H1 (cell line): ENCODE measurements around the gene VSNL1. TPM values are rescaled to one million over a fixed set of nuclear protein-coding genes. Genes with fewer than 3 reads are reported as not detected.

Source experiments
- CTCF ChIA-PET: fragments of 300-600 bp; sonication (Branson Sonifier 250); formaldehyde crosslinking; loops from one replicate; lab custom pipeline; 2021; ENCODE audit not compliant: partially characterized antibody; lab: Charles Lee
- POLR2A ChIA-PET: fragments of 300-600 bp; sonication (Branson Sonifier 250); formaldehyde crosslinking; loops from one replicate; lab custom pipeline; 2021; ENCODE audit warnings: inconsistent platforms; ENCODE audit not compliant: partially characterized antibody; lab: Charles Lee
- DNase-seq, 2 experiments: peaks; one replicate each; pipeline versions ENCODE4 v3.0.0 to v3.0.0-alpha.2; 2010 to 2022; ENCODE audit warnings: low spot score in 2 of 2, low read depth in 1 of 2, mixed read lengths in 1 of 2
- FAIRE-seq: peaks from 2 replicates; lab custom pipeline; 2011; peaks lifted over from hg19 to GRCh38; lab: Jason Lieb, UNC
- H2AFZ ChIP-seq: 2 replicates; pipeline ENCODE4 v1.8.1; 2012; ENCODE audit warnings: low read length, inconsistent platforms
- H2AK5ac ChIP-seq: 2 replicates; pipeline ENCODE4 v1.6.1; 2013; ENCODE audit warnings: low read depth, low read length
- H2BK120ac ChIP-seq: replicated peaks from 2 replicates; pipeline ENCODE3; 2013; ENCODE audit warnings: low read depth, low read length, inconsistent platforms
- H2BK12ac ChIP-seq: 2 replicates; pipeline ENCODE4 v1.6.1; 2013; ENCODE audit warnings: low read depth, low read length
- H2BK15ac ChIP-seq: 2 replicates; pipeline ENCODE4 v1.6.1; 2013; ENCODE audit warnings: low read length
- H2BK20ac ChIP-seq: 2 replicates; pipeline ENCODE4 v1.6.1; 2013; ENCODE audit warnings: low read length
- H2BK5ac ChIP-seq: 2 replicates; pipeline ENCODE4 v1.6.1; 2013; ENCODE audit warnings: low read depth, low read length
- H3K14ac ChIP-seq: 2 replicates; pipeline ENCODE4 v1.6.1; 2013; ENCODE audit warnings: inconsistent platforms; ENCODE audit not compliant: insufficient read length
- H3K18ac ChIP-seq: 2 replicates; pipeline ENCODE4 v1.6.1; 2013; ENCODE audit warnings: low read length; ENCODE audit errors: extremely low read depth
- H3K23ac ChIP-seq: 2 replicates; pipeline ENCODE4 v1.6.1; 2013; ENCODE audit warnings: inconsistent platforms; ENCODE audit not compliant: insufficient read length
- H3K23me2 ChIP-seq: 2 replicates; pipeline ENCODE4 v1.6.1; 2013; ENCODE audit warnings: low read depth, low read length
- H3K27ac ChIP-seq: 2 replicates; pipeline ENCODE4 v1.6.1; 2011; ENCODE audit warnings: low read depth, low read length, inconsistent platforms
- H3K27me3 ChIP-seq, 4 experiments: replicated peaks in 1 of 4; 1 replicate in 1 of 4; 2 replicates in 3 of 4; pipeline versions ENCODE4 v1.6.1 to v1.8.1; 2011 to 2013; ENCODE audit warnings: low read length in 3 of 4, mild to moderate bottlenecking in 3 of 4, inconsistent platforms in 2 of 4, mixed read lengths in 2 of 4, moderate library complexity in 1 of 4; ENCODE audit not compliant: control insufficient read depth in 3 of 4, insufficient read depth in 3 of 4; ENCODE audit errors: extremely low read depth in 1 of 4
- H3K36me3 ChIP-seq, 4 experiments: 2 replicates each; pipeline versions ENCODE4 v1.6.1 to v1.8.1; 2011 to 2013; ENCODE audit warnings: mild to moderate bottlenecking in 4 of 4, low read length in 3 of 4, moderate library complexity in 2 of 4, control low read depth in 1 of 4, inconsistent platforms in 1 of 4; ENCODE audit not compliant: insufficient read depth in 4 of 4, control insufficient read depth in 2 of 4
- H3K4ac ChIP-seq: replicated peaks from 2 replicates; pipeline ENCODE3; 2013; ENCODE audit warnings: low read length, low read depth, mixed read lengths, inconsistent platforms; ENCODE audit not compliant: insufficient read length
- H3K4me1 ChIP-seq, 4 experiments: replicated peaks in 1 of 4; 1 replicate in 1 of 4; 2 replicates in 3 of 4; pipeline versions ENCODE4 v1.6.1 to v1.8.1; 2011 to 2013; ENCODE audit warnings: low read length in 3 of 4, inconsistent platforms in 2 of 4, mixed read lengths in 1 of 4; ENCODE audit not compliant: insufficient read depth in 4 of 4, control insufficient read depth in 3 of 4
- H3K4me2 ChIP-seq, 2 experiments: 2 replicates each; pipeline versions ENCODE4 v1.6.1 to v1.8.1; 2011 to 2013; ENCODE audit warnings: low read depth in 2 of 2, low read length in 2 of 2, control low read depth in 1 of 2, inconsistent platforms in 1 of 2, mild to moderate bottlenecking in 1 of 2; ENCODE audit not compliant: insufficient read depth in 1 of 2
- H3K4me3 ChIP-seq, 4 experiments: fragments of 200-600, 300-600 bp in 1 of 4; sonication (generic), shearing (Covaris generic), sonication (Bioruptor Twin) in 1 of 4; 2 replicates each; pipeline versions ENCODE4 v1.5.1 to v1.8.1; 2011 to 2016; ENCODE audit warnings: low read length in 4 of 4, low read depth in 3 of 4, control low read depth in 2 of 4, inconsistent platforms in 2 of 4, mild to moderate bottlenecking in 2 of 4, mixed read lengths in 1 of 4, moderate library complexity in 1 of 4; ENCODE audit not compliant: insufficient read depth in 2 of 4; ENCODE audit errors: extremely low read depth in 1 of 4
- H3K56ac ChIP-seq: replicated peaks from 2 replicates; pipeline ENCODE3; 2013; ENCODE audit warnings: low read depth, mild to moderate bottlenecking, mixed read lengths, low read length, inconsistent platforms; ENCODE audit not compliant: insufficient read length
- H3K79me1 ChIP-seq: 2 replicates; pipeline ENCODE4 v1.6.1; 2013; ENCODE audit warnings: low read depth, low read length, control low read depth
- H3K79me2 ChIP-seq, 2 experiments: 2 replicates each; pipeline versions ENCODE4 v1.6.1 to v1.8.1; 2012 to 2013; ENCODE audit warnings: low read length in 2 of 2, mild to moderate bottlenecking in 2 of 2, inconsistent platforms in 1 of 2; ENCODE audit not compliant: insufficient read depth in 2 of 2, control insufficient read depth in 1 of 2
- H3K9ac ChIP-seq, 4 experiments: replicated peaks in 1 of 4; 1 replicate in 1 of 4; 2 replicates in 3 of 4; pipeline versions ENCODE4 v1.6.1 to v1.8.1; 2011 to 2013; ENCODE audit warnings: low read depth in 3 of 4, low read length in 3 of 4, control low read depth in 2 of 4, mild to moderate bottlenecking in 2 of 4, moderate library complexity in 2 of 4, inconsistent platforms in 1 of 4; ENCODE audit errors: extremely low read depth in 1 of 4
- H3K9me3 ChIP-seq, 2 experiments: 2 replicates each; pipeline versions ENCODE4 v1.6.1 to v1.8.1; 2012 to 2013; ENCODE audit warnings: mild to moderate bottlenecking in 2 of 2, moderate library complexity in 2 of 2, control low read depth in 1 of 2, inconsistent platforms in 1 of 2, low read depth in 1 of 2, low read length in 1 of 2, mixed read lengths in 1 of 2; ENCODE audit not compliant: insufficient read depth in 2 of 2
- H4K20me1 ChIP-seq, 2 experiments: replicated peaks in 1 of 2; 2 replicates each; pipeline versions ENCODE3 to v1.8.1; 2011 to 2013; ENCODE audit warnings: inconsistent platforms in 2 of 2, low read length in 2 of 2, mild to moderate bottlenecking in 1 of 2; ENCODE audit not compliant: insufficient read depth in 2 of 2, control insufficient read depth in 1 of 2
- H4K5ac ChIP-seq: 2 replicates; pipeline ENCODE4 v1.6.1; 2013; ENCODE audit warnings: low read length, low read depth, mixed read lengths, inconsistent platforms; ENCODE audit not compliant: insufficient read length
- H4K8ac ChIP-seq: 2 replicates; pipeline ENCODE4 v1.8.0; 2013; ENCODE audit warnings: mild to moderate bottlenecking, moderate library complexity, low read length, inconsistent platforms; ENCODE audit not compliant: insufficient read depth; ENCODE audit errors: extremely low read depth
- H4K91ac ChIP-seq: replicated peaks from 2 replicates; pipeline ENCODE3; 2013; ENCODE audit warnings: low read length, mixed read lengths, inconsistent platforms; ENCODE audit not compliant: insufficient read length
- BRCA1 ChIP-seq: IDR thresholded peaks from 2 replicates; pipeline ENCODE4 v1.6.1; 2012; ENCODE audit warnings: low read depth, low read length, improper control_type of control experiment
- CTBP2 ChIP-seq: IDR thresholded peaks from 2 replicates; pipeline ENCODE4 v1.7.0; 2011; ENCODE audit warnings: borderline replicate concordance, mild to moderate bottlenecking, moderate library complexity, mixed read lengths, low read length; ENCODE audit not compliant: insufficient read depth, insufficient read length
- EP300 ChIP-seq, 2 experiments: IDR thresholded peaks; 1 replicate in 1 of 2; 2 replicates in 1 of 2; pipeline ENCODE4 v1.6.1; 2011 to 2012; ENCODE audit warnings: low read depth in 2 of 2, low read length in 2 of 2, mild to moderate bottlenecking in 2 of 2, borderline replicate concordance in 1 of 2, inconsistent platforms in 1 of 2, moderate library complexity in 1 of 2
- KDM1A ChIP-seq: fragments of 200-600, 300-600 bp; sonication (generic); IDR thresholded peaks from 2 replicates; pipeline ENCODE4 v1.7.1; 2016; ENCODE audit warnings: mild to moderate bottlenecking, low read length, borderline replicate concordance
- SP1 ChIP-seq: IDR thresholded peaks from 2 replicates; pipeline ENCODE4 v1.6.1; 2011; ENCODE audit warnings: low read depth, low read length
- TAF7 ChIP-seq: optimal IDR thresholded peaks from 2 replicates; pipeline ENCODE3; 2011; ENCODE audit warnings: low read depth, mild to moderate bottlenecking, inconsistent platforms, low read length, moderate library complexity, borderline replicate concordance
- polyA plus RNA-seq, 7 experiments: library from polyadenylated mRNA; depleted of rRNA in 3 of 7; stranded (reverse) in 5 of 7; unstranded in 2 of 7; fragments of >200 nt in 5 of 7; fragments of 200-250 nt in 2 of 7; gene quantifications; 1 replicate in 5 of 7; 2 replicates in 1 of 7; 4 replicates in 1 of 7; pipeline versions ENCODE4 v1.2.1 to v1.2.3, GENCODE V29; 2011 to 2013; ENCODE audit warnings: missing spikeins in 2 of 7, mixed read lengths in 2 of 7
- total RNA-seq: library from RNA; stranded (reverse); fragmentation: NEBNext Ultra II Directional; extraction: Animal tissue kit (Norgen Biotek cat#: 25700); gene quantifications from 2 replicates; pipeline ENCODE4 v1.2.1, GENCODE V29; 2021

Gene VSNL1
- total and polyA plus RNA-seq, 2 of the 8 experiments (the other 6 are each of a cell fraction or from before 2014, with no cell fraction given), result 49.4 to 108 TPM

DNA sequence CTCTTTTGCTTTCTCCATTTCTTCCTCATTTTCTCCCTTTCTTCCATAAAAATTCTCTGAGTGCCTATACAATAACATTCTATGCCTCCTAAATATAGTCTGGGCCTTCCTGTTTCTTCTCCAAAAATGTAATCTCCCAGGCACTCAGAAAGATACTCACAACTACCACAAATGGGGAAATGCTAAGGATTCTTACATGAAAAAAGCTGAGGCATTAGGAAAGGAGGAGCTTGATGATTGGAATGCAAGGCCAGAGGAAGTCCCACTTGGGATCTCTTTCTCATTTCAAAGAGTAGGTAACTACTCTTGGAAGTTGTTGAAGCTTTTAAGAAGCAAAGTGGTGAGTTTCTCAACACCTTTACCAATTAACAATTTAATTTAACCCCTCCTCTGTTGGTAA, 3.4 kb downstream of the VSNL1 start:
- FAIRE-seq, result peak; percentile 95
- H3K27ac ChIP-seq, result peak overlapping the region; percentile 42; the same call in 1 of the 2 replicates
- no peak overlapping the region for H3K14ac ChIP-seq
- TF ChIP-seq SP1 (no peak), EP300 (IDR thresholded peaks at IDR 0.05; ENCODE audit: borderline replicate concordance in 1 of 2, low read depth in 2 of 2, low read length in 2 of 2) (no peak), KDM1A (no peak), BRCA1 (no peak), CTBP2 (no peak), TAF7 (peak; percentile 23)

More for the DNA sequence above, 3.4 kb downstream of the VSNL1 start:
- Histone ChIP-seq H2AK5ac (no peak overlapping the region), H3K36me3 (no peaks in the 10 kb centered on the region), H3K79me1 (no peaks in the 10 kb centered on the region; the same call in 1 of the 2 replicates), H3K9ac (peak overlapping the region in 1 of 4 experiments; percentile 16; a peak in 1 of 7 replicates), H4K20me1 (peaks cover 0 to 1% of the 10 kb centered on the region in 2 experiments), H3K4me2 (peak overlapping the region; percentile 92 to 99), H3K4me3 (peak overlapping the region; percentile 9 to 97 (median 12); a peak in 6 of 8 replicates), H3K18ac (peak overlapping the region; percentile 84; the same call in 1 of the 2 replicates), H2BK20ac (peak overlapping the region; percentile 68; the same call in 1 of the 2 replicates), H2BK12ac (no peak overlapping the region), H3K27me3 (no peaks in the 10 kb centered on the region; a peak in 1 of 7 replicates), H3K4me1 (peaks cover 6 to 31% (median 20%) of the 10 kb centered on the region in 4 experiments; a peak in 5 of 7 replicates), H3K23me2 (peaks cover 18% of the 10 kb centered on the region), H2BK120ac (peak overlapping the region; percentile 14), H2AFZ (no peak overlapping the region), H3K79me2 (peaks cover 25 to 62% of the 10 kb centered on the region in 2 experiments), H4K8ac (no peak overlapping the region), H4K5ac (peak overlapping the region; percentile 68), H3K9me3 (no peaks in the 10 kb centered on the region), H3K56ac (no peak overlapping the region), H3K23ac (no peak overlapping the region), H3K4ac (no peak overlapping the region), H4K91ac (no peak overlapping the region), H2BK15ac (no peak overlapping the region), H2BK5ac (peak overlapping the region; percentile 89; the same call in 1 of the 2 replicates)
- POLR2A ChIA-PET, result interaction anchor here (0.7 to 1.5 kb wide), 7 partner anchors 10 to 1016 kb away, joined by 3 to 6 read pairs (median 3); no protein-coding TSS in a partner anchor
- CTCF ChIA-PET, result interaction anchor here (1.3 to 1.5 kb wide), 4 partner anchors 9 to 102 kb away, joined by 3 to 8 read pairs (median 6); no protein-coding TSS in a partner anchor
- DNase-seq, result no peak
